CD14-positive monocyte (primary cell): ENCODE results near the gene ZNF771. TPM values are rescaled to one million over a fixed set of nuclear protein-coding genes. Genes with fewer than 3 reads are reported as not detected.
A peak's percentile ranks its signal among the peaks of the same experiment; 100 is the strongest.

ENCODE experiments used
- DNase-seq, 3 donors: peaks; one replicate each; pipeline ENCODE4 v3.0.0-alpha.2; 2011 to 2022
- H2AFZ ChIP-seq: 2 replicates; pipeline ENCODE4 v1.6.0; 2012; ENCODE audit warnings: mild to moderate bottlenecking, low read depth, low read length, inconsistent platforms; ENCODE audit not compliant: insufficient read depth, poor library complexity, severe bottlenecking
- H3K27ac ChIP-seq, 2 donors: 1 replicate in 1 of 2; 2 replicates in 1 of 2; pipeline ENCODE4 v1.5.1; 2012 to 2013; ENCODE audit warnings: low read length in 2 of 2, control low read depth in 1 of 2, inconsistent platforms in 1 of 2, low read depth in 1 of 2, mild to moderate bottlenecking in 1 of 2
- H3K27me3 ChIP-seq, 2 donors: one replicate each; pipeline versions ENCODE4 v1.6.0 to v1.6.1; 2011 to 2013; ENCODE audit warnings: low read length in 2 of 2; ENCODE audit not compliant: control insufficient read depth in 2 of 2, insufficient read depth in 2 of 2
- H3K36me3 ChIP-seq, 2 donors: replicated peaks in 1 of 2; 1 replicate in 1 of 2; 2 replicates in 1 of 2; pipeline versions ENCODE4 v1.5.1 to v1.6.1; 2012 to 2013; ENCODE audit warnings: low read length in 2 of 2, control low read depth in 1 of 2, inconsistent platforms in 1 of 2, mild to moderate bottlenecking in 1 of 2; ENCODE audit not compliant: insufficient read depth in 2 of 2, control insufficient read depth in 1 of 2
- H3K4me1 ChIP-seq, 2 donors: 1 replicate in 1 of 2; 2 replicates in 1 of 2; pipeline versions ENCODE4 v1.5.1 to v1.6.1; 2012 to 2013; ENCODE audit warnings: low read length in 2 of 2, control low read depth in 1 of 2, inconsistent platforms in 1 of 2, mild to moderate bottlenecking in 1 of 2, moderate library complexity in 1 of 2; ENCODE audit not compliant: insufficient read depth in 2 of 2, control insufficient read depth in 1 of 2
- H3K4me2 ChIP-seq: replicated peaks from 2 replicates; pipeline ENCODE3; 2012; ENCODE audit warnings: low read length, moderate library complexity, mild to moderate bottlenecking; ENCODE audit not compliant: poor library complexity, severe bottlenecking; ENCODE audit errors: extremely low read depth
- H3K4me3 ChIP-seq, 3 experiments: fragments of 200-600 bp in 1 of 3; sonication (generic) in 1 of 3; replicated peaks in 1 of 3; 1 replicate in 2 of 3; 2 replicates in 1 of 3; pipeline ENCODE4 v1.5.1; 2011 to 2013; ENCODE audit warnings: low read length in 3 of 3, mild to moderate bottlenecking in 3 of 3, control low read depth in 2 of 3, low read depth in 2 of 3, inconsistent platforms in 1 of 3, moderate library complexity in 1 of 3
- H3K79me2 ChIP-seq: 2 replicates; pipeline ENCODE4 v1.6.0; 2012; ENCODE audit warnings: mild to moderate bottlenecking, control low read depth, inconsistent platforms, low read length, moderate library complexity; ENCODE audit not compliant: insufficient read depth
- H3K9ac ChIP-seq: 2 replicates; pipeline ENCODE4 v1.6.0; 2017; ENCODE audit warnings: low read length, mild to moderate bottlenecking; ENCODE audit not compliant: insufficient read depth, poor library complexity, severe bottlenecking
- H3K9me3 ChIP-seq, 2 donors: replicated peaks in 1 of 2; 1 replicate in 1 of 2; 2 replicates in 1 of 2; pipeline versions ENCODE4 v1.5.1 to v1.6.1; 2012 to 2013; ENCODE audit warnings: low read length in 2 of 2, control low read depth in 1 of 2; ENCODE audit not compliant: control insufficient read depth in 1 of 2, insufficient read depth in 1 of 2
- H4K20me1 ChIP-seq: 2 replicates; pipeline ENCODE4 v1.6.0; 2012; ENCODE audit warnings: mild to moderate bottlenecking, low read length, control low read depth, moderate library complexity; ENCODE audit not compliant: insufficient read depth
- H3K27ac Mint-ChIP-seq, 7 donors: one replicate each; pipeline ENCODE4 v1.8.0; 2020; ENCODE audit warnings: mild to moderate bottlenecking in 7 of 7, mixed read lengths in 7 of 7, moderate library complexity in 6 of 7, inconsistent platforms in 2 of 7
- H3K27me3 Mint-ChIP-seq, 3 donors: one replicate each; pipeline ENCODE4 v1.8.0; 2021 to 2022; ENCODE audit warnings: low read depth in 3 of 3, mild to moderate bottlenecking in 3 of 3, mixed read lengths in 3 of 3, moderate library complexity in 3 of 3, inconsistent platforms in 1 of 3
- H3K36me3 Mint-ChIP-seq, 2 donors: one replicate each; pipeline ENCODE4 v1.8.0; 2020; ENCODE audit warnings: mixed read lengths in 2 of 2, inconsistent platforms in 1 of 2, mild to moderate bottlenecking in 1 of 2
- H3K4me1 Mint-ChIP-seq: one replicate; pipeline ENCODE4 v1.8.0; 2020; ENCODE audit warnings: mild to moderate bottlenecking, mixed read lengths
- H3K4me3 Mint-ChIP-seq, 2 donors: one replicate each; pipeline ENCODE4 v1.8.0; 2020; ENCODE audit warnings: mild to moderate bottlenecking in 2 of 2, mixed read lengths in 2 of 2, moderate library complexity in 1 of 2
- H3K9me3 Mint-ChIP-seq, 7 donors: one replicate each; pipeline ENCODE4 v1.8.0; 2020 to 2022; ENCODE audit warnings: mixed read lengths in 7 of 7, mild to moderate bottlenecking in 6 of 7, moderate library complexity in 6 of 7, inconsistent platforms in 2 of 7
- CTCF ChIP-seq: fragments of 200-600 bp; IDR thresholded peaks from one replicate; pipeline ENCODE4 v1.8.0; 2022; ENCODE audit warnings: antibody characterized with exemption, mild to moderate bottlenecking
- WGBS: methylation state at CpG from one replicate; pipeline ENCODE4 v1.1.5; 2013; ENCODE audit warnings: missing lambda C conversion rate; ENCODE audit not compliant: insufficient coverage; 5-methylcytosine and 5-hydroxymethylcytosine counted together
- intact Hi-C, 2 donors: fragments of 100-400 bp; cut with micrococcal nuclease; formaldehyde crosslinking; loops; one replicate each; pipeline versions ENCODE4 v1.15.0 to v1.15.1; 2023
- polyA minus RNA-seq: library from RNA; depleted of rRNA, polyadenylated mRNA; stranded (reverse); fragments of >200 nt; gene quantifications from 2 replicates; pipeline ENCODE4 v1.2.3, GENCODE V29; 2012
- polyA plus RNA-seq, 3 donors: library from polyadenylated mRNA; depleted of rRNA in 1 of 3; unstranded in 2 of 3; stranded (reverse) in 1 of 3; fragments of 300-500 nt in 2 of 3; fragments of >200 nt in 1 of 3; fragmentation: Illumina TruSeq in 2 of 3; gene quantifications; 1 replicate in 2 of 3; 2 replicates in 1 of 3; pipeline ENCODE4 v1.2.3, GENCODE V29; 2012 to 2021
- total RNA-seq, 12 experiments: library from RNA in 1 of 12; stranded (reverse) in 1 of 12; fragments of 120-200 nt in 1 of 12; gene quantifications; one replicate each; pipeline ENCODE4 v1.2.4 and lab custom pipeline; 2013 to 2026; ENCODE audit warnings: mixed read lengths in 6 of 12, inconsistent platforms in 1 of 12

Gene ZNF771
- total RNA-seq (2013) = 0.50 TPM
- polyA plus RNA-seq = under 1 TPM; 0.39 to 0.68 (median 0.51) TPM
- 0.40 and 0.69 TPM in 2 replicates for polyA minus RNA-seq
- total RNA-seq (lab: John Stamatoyannopoulos, UW) = 0.07 to 0.80 (median 0.65) reads per million in 11 experiments

GRCh38 chr16:30407102-30407803 is at the start of gene ZNF771:
ZNF771 (plus strand) TSS chr16:30407606; CDS start chr16:30408054, 448 bp downstream.
- H3K9ac ChIP-seq = peak within 1 kb of the TSS; percentile 64
- WGBS = under 1% methylated on average over 62 of the region's 65 CpGs
- Mint-ChIP-seq H3K4me3 (peak within 1 kb of the TSS; percentile 86 to 95), H3K36me3 (peaks cover 3 to 5% of the 10 kb centered on the region in 2 donors), H3K27me3 (peaks cover 0 to 4% (median 3%) of the 10 kb centered on the region in 3 donors), H3K27ac (peak within 1 kb of the TSS; percentile 42 to 84 (median 57)), H3K9me3 (peaks cover 0 to 2% (median 0%) of the 10 kb centered on the region in 7 donors), H3K4me1 (peaks cover 28% of the 10 kb centered on the region)
- peak within 1 kb of the TSS; percentile 85 for H3K4me2 ChIP-seq
- no peaks in the 10 kb centered on the region for H3K79me2 ChIP-seq
- peak within 1 kb of the TSS; percentile 51 to 74 (median 58) for H3K4me3 ChIP-seq
- H3K27me3 ChIP-seq = no peaks in the 10 kb centered on the region
- peaks cover 24 to 40% of the 10 kb centered on the region in 2 donors for H3K4me1 ChIP-seq
- peaks cover 0 to 7% of the 10 kb centered on the region in 2 donors for H3K36me3 ChIP-seq
- H3K27ac ChIP-seq = peak within 1 kb of the TSS in 1 of 2 donors; percentile 8
- intact Hi-C loops = loop anchor here (5.0 to 10.0 kb wide), 2 partner anchors 52 to 70 kb away; partner anchors contain the start of gene CD2BP2 (in 1 of the 2)
- peak within 1 kb of the TSS; percentile 91 for H2AFZ ChIP-seq
- no peak for TF ChIP-seq CTCF
- DNase-seq = peak; percentile 80 to 83 (median 81)
- no peaks in the 10 kb centered on the region for H4K20me1 ChIP-seq
- H3K9me3 ChIP-seq = no peaks in the 10 kb centered on the region

- H3K9ac ChIP-seq = no peak overlapping the region
- peaks cover 79% of the 10 kb centered on the region for H4K20me1 ChIP-seq
- peak overlapping the region in 5 of 7 donors; percentile 6 to 81 (median 14) for H3K27ac Mint-ChIP-seq
- peaks cover 55 to 70% of the 10 kb centered on the region in 2 donors for H3K36me3 Mint-ChIP-seq
- H3K4me3 ChIP-seq = no peak overlapping the region
- no peaks in the 10 kb centered on the region for H3K9me3 ChIP-seq
- intact Hi-C loops = loop anchor here in 1 of 2 donors (10.0 kb wide), 1 partner anchor 47 kb away; the partner anchor contains the start of gene ZNF771
- whole genome bisulfite sequencing = 92% methylated on average over 32 of the region's 37 CpGs
- H3K27ac ChIP-seq = peak overlapping the region in 1 of 2 donors; percentile 99
- peaks cover 75% of the 10 kb centered on the region for H3K79me2 ChIP-seq
- no peaks in the 10 kb centered on the region for H3K27me3 ChIP-seq
- no peak overlapping the region for H2AFZ ChIP-seq
- H3K4me1 ChIP-seq = peaks cover 26 to 36% of the 10 kb centered on the region in 2 donors
- H3K9me3 Mint-ChIP-seq = no peaks in the 10 kb centered on the region
- DNase-seq = no peak
- peaks cover 32% of the 10 kb centered on the region for H3K4me1 Mint-ChIP-seq
- H3K27me3 Mint-ChIP-seq = peaks cover 0 to 1% (median 0%) of the 10 kb centered on the region in 3 donors
- no peak overlapping the region for H3K4me2 ChIP-seq
- peaks cover 62 to 70% of the 10 kb centered on the region in 2 donors for H3K36me3 ChIP-seq
- peak overlapping the region in 1 of 2 donors; percentile 13 for H3K4me3 Mint-ChIP-seq
- TF ChIP-seq CTCF = no peak
These were observed 49.5 kb upstream of the ZNF771 start for GRCh38 chr16:30357715-30358576.
